CD4-positive, alpha-beta T cell treated with Interleukin-4 for 1 hour (primary cell): ENCODE data around the gene DGCR6.
"Not testable (repeated sequence)": the region's sequence is repeated elsewhere in the genome, so short reads cannot be mapped to it uniquely, and the experiment has no call there.

Source experiments
- DNase-seq, 2 donors: peaks; one replicate each; pipeline ENCODE4 v3.0.0-alpha.2; 2020 to 2022

The DGCR6 gene

GRCh38 chr22:18905540-18906409 lies at the start of gene DGCR6:
Gene DGCR6 (plus strand): TSS chr22:18906320. CDS start chr22:18906375, 55 bp downstream.
- no peak for DNase-seq

DNA sequence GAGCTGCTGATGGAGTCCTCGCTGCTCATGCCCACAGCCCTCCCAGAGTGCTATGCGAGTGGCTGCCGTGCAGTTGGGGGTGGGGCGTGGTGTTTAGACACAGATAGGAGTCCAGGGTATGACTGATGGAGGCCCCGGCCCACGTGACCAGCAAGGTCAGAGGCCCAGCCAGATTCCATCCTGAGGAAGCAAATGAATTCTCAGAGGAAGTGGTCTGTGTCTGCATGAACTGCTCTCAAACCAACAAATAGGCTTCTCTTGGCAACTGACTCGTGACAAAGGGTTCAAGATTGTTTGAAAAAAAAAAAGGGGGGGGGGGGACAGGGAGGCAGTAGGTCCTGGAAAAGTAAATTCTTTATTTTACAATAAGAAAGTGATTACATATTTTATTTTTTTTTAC lies 46.8 kb upstream of the DGCR6 start:
- DNase-seq: not testable (repeated sequence)

GRCh38 chr22:18881260-18881659 lies 24.9 kb upstream of the DGCR6 start:
- peak; percentile 67 to 80 for DNase-seq

GRCh38 chr22:18884465-18884864 lies 21.7 kb upstream of the DGCR6 start:
- not testable (repeated sequence) for DNase-seq

DNA sequence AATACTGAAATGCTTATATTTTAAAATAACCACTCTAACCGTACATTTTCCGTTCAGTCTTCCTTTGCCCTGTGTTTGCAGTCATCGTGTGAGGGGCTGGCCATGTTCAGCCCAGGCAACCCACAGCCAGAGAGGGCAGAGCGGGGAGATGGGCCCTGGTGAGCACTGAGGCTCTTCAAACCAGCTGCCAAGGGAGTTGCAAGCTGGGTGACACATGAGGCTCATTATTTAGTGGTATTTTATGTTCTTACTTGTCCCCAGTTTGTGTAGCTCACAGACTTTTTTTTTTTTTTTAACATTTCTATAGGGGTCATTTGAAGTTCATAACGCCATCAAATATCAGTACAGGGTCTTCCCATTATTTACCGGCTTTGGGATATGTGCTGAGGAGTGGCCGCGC lies 18.0 kb upstream of the DGCR6 start:
- no peak for DNase-seq

DNA sequence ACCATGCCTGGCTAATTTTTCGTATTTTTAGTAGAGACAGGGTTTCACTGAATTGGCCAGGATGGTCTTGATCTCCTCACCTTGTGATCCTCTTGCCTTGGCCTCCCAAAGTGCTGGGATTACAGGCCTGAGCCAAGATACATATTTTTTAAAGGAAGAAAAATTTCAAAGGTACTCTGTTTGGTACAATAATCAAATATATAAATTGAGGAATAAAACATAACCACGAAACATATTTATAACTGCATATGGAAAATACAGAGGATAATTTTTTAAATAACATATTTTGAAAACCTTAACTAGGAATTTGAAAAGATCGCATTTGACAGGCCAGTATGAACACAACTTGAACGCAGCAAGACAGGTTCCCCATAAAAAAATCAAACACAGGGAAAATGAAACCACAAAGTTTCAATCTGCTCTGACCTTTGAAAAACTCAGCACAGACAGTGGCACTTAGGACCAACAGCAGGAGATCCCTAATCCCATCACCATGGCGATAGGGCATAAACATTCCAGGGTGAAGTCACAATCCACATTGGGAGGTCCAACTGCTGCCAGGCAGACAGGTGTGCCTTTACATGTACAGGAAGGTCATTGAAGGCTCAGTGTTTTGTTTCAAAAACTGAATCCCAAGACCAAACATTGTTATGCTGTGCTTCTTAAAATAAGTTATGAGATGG lies 15.5 kb upstream of the DGCR6 start:
- DNase-seq: not testable (repeated sequence)

GRCh38 chr22:18893775-18894174 lies 12.3 kb upstream of the DGCR6 start:
- not testable (repeated sequence) for DNase-seq

DNA sequence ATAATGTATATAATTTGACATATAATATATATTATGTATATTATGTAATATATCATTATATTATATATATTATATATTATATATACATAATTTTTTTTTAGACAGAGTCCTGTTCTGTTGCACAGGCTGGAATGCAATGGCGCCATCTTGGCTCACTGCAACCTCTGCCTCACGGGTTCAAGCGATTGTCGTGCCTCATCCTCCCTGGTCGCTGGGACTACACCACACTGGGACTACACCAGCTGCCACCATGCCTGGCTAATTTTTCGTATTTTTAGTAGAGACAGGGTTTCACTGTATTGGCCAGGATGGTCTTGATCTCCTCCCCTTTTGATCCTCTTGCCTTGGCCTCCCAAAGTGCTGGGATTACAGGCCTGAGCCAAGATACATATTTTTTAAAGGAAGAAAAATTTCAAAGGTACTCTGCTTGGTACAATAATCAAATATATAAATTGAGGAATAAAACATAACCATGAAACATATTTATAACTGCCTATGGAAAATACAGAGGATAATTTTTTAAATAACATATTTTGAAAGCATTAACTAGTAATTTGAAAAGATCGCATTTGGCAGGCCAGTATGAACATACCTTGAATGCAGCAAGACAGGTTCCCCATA lies 10.0 kb upstream of the DGCR6 start:
- not testable (repeated sequence) for DNase-seq

- not testable (repeated sequence) for DNase-seq
These were observed 258 bp downstream of the DGCR6 start for GRCh38 chr22:18906410-18906745.

- DNase-seq: no peak
These were observed 776 bp downstream of the DGCR6 start for GRCh38 chr22:18906896-18907295.

DNA sequence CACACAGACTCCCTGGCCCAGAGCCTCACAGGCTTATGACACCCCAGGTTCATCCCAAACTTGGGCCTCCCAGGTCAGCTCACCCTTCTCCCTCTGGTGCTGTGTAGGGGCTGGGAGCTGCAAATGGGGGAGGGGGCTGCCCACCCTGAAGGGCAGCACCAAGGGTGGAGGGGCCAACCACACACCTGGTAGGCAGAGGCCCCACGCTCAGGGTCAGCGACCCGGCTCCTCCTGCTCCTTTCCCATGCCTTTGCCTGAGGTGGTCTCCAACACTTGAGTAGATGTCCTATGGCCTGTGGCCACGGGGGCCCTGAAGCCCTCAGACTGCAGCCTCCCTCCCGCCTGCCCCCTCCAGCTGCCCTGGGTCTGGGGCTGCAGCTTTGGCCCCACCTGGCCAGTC lies 3.4 kb downstream of the DGCR6 start:
- no peak for DNase-seq

GRCh38 chr22:18911535-18911934 lies 5.4 kb downstream of the DGCR6 start:
- not testable (repeated sequence) for DNase-seq

DNA sequence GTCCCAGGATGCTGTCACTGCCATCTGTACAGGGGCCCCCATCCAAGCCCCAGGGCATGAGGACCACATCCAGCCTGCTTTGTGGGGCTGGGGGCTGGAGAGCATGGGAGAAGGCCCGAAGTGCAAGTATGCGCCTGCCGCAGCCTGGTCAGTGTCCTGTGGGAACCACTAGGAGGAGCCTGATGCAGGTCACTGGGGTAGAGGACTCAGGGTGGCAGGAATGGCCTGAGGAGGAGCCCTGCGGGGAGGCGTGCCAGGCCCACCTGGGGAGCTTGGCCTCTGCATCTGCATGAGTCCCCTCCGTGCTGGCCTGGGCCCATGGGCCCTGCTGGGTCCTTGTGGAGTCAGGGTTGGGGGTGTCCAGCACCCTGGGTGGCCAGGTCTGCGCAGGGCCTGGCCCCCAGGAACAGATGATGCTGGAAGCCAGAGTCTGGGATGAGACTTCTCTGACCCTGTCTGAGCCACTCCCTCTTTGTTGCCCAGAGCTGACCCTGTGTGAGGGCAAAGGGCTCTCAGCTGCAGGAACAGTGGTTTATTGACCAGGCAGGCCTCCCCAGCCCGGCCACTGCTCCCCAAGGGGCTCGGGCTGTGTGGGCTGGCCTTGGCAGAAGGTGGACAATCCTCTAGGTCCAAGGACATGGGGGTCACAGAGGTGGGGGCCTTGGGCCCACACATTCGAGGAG lies 6.3 kb downstream of the DGCR6 start:
- not testable (repeated sequence) for DNase-seq

- not testable (repeated sequence) for DNase-seq
These were observed 8.4 kb downstream of the DGCR6 start for GRCh38 chr22:18914558-18914957.

GRCh38 chr22:18915550-18915949 lies 9.4 kb downstream of the DGCR6 start:
- not testable (repeated sequence) for DNase-seq

- not testable (repeated sequence) for DNase-seq
These were observed 11.7 kb downstream of the DGCR6 start for GRCh38 chr22:18917818-18918217.

GRCh38 chr22:18920257-18920902 lies 14.3 kb downstream of the DGCR6 start:
- not testable (repeated sequence) for DNase-seq

DNA sequence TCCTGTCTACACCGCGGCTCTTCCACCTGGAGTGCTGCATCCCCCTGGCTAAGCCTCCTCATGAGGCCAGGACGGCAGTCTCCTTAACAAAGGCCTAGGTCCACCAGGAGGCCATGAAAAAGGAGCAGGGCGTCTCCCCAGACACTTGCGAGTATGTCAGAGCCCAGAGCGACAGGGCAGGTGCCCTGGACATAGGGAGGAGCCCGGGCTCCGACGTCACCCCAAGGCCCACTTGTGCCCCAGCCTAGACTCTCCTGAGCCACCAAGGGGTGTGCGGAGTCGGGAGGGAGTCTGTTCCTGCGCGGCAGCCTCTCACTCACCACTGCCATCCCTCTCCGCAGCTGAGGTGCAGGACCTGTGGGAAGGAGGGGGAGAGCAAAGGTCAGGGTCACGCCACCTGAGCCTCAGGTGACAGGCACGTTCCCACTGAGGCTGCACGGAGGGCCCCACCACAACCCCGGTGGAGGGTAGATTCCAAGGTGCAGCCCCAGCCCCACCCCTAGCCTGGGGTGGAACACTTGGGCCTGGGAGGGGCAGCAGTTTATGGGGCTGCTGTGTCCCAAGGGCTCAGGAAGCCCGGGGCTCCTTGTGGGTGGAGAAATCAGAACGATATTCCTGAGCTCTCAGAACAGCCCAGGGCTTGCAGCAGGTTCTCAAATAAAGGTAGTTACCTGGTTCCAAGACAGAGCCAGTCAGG lies 19.4 kb downstream of the DGCR6 start:
- DNase-seq: no peak

- DNase-seq: no peak
These were observed 20.9 kb downstream of the DGCR6 start for GRCh38 chr22:18927020-18927419.

- no peak for DNase-seq
These were observed 21.5 kb downstream of the DGCR6 start for GRCh38 chr22:18927573-18927972.

DNA sequence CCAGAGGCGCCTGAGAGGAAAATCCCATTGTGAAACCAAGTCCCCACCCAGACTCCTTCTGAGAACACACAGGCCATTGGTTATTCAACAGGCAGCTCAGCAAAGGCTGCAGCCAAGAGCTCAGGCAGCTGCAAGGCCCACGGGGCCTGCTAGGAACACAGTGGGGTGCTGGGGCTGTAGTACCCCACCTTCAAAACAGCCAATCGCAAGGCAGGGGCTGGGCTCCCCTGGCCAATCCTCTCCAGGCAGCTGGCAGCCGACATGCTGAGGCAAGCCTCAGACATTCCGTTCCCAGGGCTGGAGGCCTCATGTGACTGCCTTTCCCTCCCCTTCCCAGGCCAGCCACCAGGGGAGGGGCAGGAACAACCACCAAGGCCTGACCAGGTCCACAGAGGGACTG lies 23.3 kb downstream of the DGCR6 start:
- DNase-seq: no peak
